ENCODE measurements around the gene COL18A1.

DNA sequence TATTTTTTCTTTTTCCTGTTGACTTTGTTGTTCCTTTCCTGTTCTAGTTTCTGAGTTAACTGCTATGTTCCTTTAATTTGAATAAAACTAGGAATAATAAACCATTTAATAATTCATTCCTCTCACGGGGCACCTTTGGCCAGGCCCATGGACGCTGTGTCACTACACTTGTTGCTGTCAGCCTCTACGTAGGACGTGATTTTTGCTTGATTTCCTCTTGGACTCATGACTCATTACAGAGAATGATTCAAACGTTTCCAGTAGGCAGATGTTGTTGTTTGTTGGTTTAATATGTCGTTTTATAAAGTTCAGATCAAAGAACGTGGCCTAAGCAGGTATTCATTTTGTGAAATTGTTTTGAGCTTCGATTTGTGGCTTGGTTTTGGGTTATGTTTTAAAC is 146.4 kb downstream of the COL18A1 start:
- TF ChIP-seq CTCF (optimal IDR thresholded peaks at IDR 0.05 in 1 of 3, IDR thresholded peaks at IDR 0.05 in 1 of 3, conservative IDR thresholded peaks at IDR 0.05 in 1 of 3; ENCODE audit: extremely low read depth in 1 of 3, insufficient read depth in 2 of 3, low read length in 3 of 3), result no peak
- TF ChIP-seq EZH2 (IDR thresholded peaks at IDR 0.05; ENCODE audit: low read length), result no peak

Data from keratinocyte (primary cell).